Transverse colon (tissue), 4 donors: Measurements from ENCODE around the gene MAPK1.

ENCODE experiments used
- CTCF ChIP-seq, 5 experiments: fragments of 200-600 bp in 3 of 5; fragments of 450-650 bp in 2 of 5; sonication (generic) in 3 of 5; IDR thresholded peaks; 1 replicate in 2 of 5; 2 replicates in 3 of 5; pipeline ENCODE4 v1.5.1; 2016 to 2017; ENCODE audit warnings: antibody characterized with exemption in 5 of 5, inconsistent platforms in 3 of 5, mild to moderate bottlenecking in 2 of 5, moderate library complexity in 1 of 5
- EP300 ChIP-seq: sonication (generic); formaldehyde crosslinking; IDR thresholded peaks from one replicate; pipeline ENCODE4 v1.6.1; 2017; ENCODE audit warnings: antibody characterized with exemption, low read depth
- POLR2A ChIP-seq: fragments of 450-650 bp; IDR thresholded peaks from one replicate; pipeline ENCODE4 v1.6.1; 2016; ENCODE audit warnings: antibody characterized with exemption, mild to moderate bottlenecking, moderate library complexity
- POLR2AphosphoS5 ChIP-seq, 3 donors: sonication (generic); formaldehyde crosslinking; IDR thresholded peaks; one replicate each; pipeline ENCODE4 v1.6.1; 2016; ENCODE audit warnings: antibody characterized with exemption in 3 of 3

GRCh38 chr22:21861851-21862250 is 5.6 kb downstream of the MAPK1 start:
- TF ChIP-seq CTCF (IDR thresholded peaks at IDR 0.05) (no peak), POLR2A (no peak), EP300 (no peak), POLR2AphosphoS5 (IDR thresholded peaks at IDR 0.05) (no peak)
